Tracheal epithelial cell (primary cell): ENCODE results near the gene TEX261. TPM values are rescaled to one million over a fixed set of nuclear protein-coding genes. Genes with fewer than 3 reads are reported as not detected.

Experiments used
- total RNA-seq: library from RNA; depleted of rRNA; stranded (reverse); fragments of >200 nt; gene quantifications from 2 replicates; pipeline ENCODE4 v1.2.1, GENCODE V29; 2014

Gene TEX261
- 15.4 and 16.4 TPM in 2 replicates for total RNA-seq

GRCh38 chr2:70994699-70995425 lies at the start of gene TEX261:
Gene TEX261 (minus strand): TSS chr2:70994873. CDS start chr2:70994757, 116 bp downstream.

GRCh38 chr2:70978341-70979179 lies 16.1 kb downstream of the TEX261 start, which contains the start of gene ANKRD53:
Gene ANKRD53 (plus strand): TSS chr2:70978630. CDS start chr2:70978646, 16 bp downstream.

Other genes starting within 250 kb of the TEX261 start
- gene ADD2, start 226.7 kb downstream of the TEX261 start, total RNA-seq = 0.24 TPM in 1 of 2 replicates, not detected in the other
- not detected in 2 replicates for gene FIGLA, start 204.2 kb downstream of the TEX261 start, total RNA-seq
- not detected in 2 replicates for gene CLEC4F, start 174.3 kb downstream of the TEX261 start, total RNA-seq
- gene CD207, start 159.1 kb downstream of the TEX261 start, total RNA-seq = not detected in 2 replicates
- not detected in 2 replicates for gene VAX2, start 94.3 kb downstream of the TEX261 start, total RNA-seq
- gene ATP6V1B1, start 59.0 kb downstream of the TEX261 start, total RNA-seq = not detected in 2 replicates
- under 0.01 TPM in 1 of 2 replicates, not detected in the other for gene ANKRD53, start 16.2 kb downstream of the TEX261 start, total RNA-seq
- gene NAGK, start 73.8 kb upstream of the TEX261 start, total RNA-seq = 18.3 and 55.9 TPM in 2 replicates
- 3.6 and 6.6 TPM in 2 replicates for gene MCEE, start 135.4 kb upstream of the TEX261 start, total RNA-seq
- gene MPHOSPH10, start 135.8 kb upstream of the TEX261 start, total RNA-seq = 12.3 and 14.1 TPM in 2 replicates
- 2.2 and 3.4 TPM in 2 replicates for gene PAIP2B, start 232.2 kb upstream of the TEX261 start, total RNA-seq